Activated naive CD8-positive, alpha-beta T cell (primary cell): Measurements from ENCODE around the gene FBXO33.

Experiments used
- H3K27ac Mint-ChIP-seq: one replicate; pipeline ENCODE4 v1.8.0; 2021; ENCODE audit warnings: mixed read lengths
- H3K27me3 Mint-ChIP-seq: one replicate; pipeline ENCODE4 v1.8.0; 2021; ENCODE audit warnings: mixed read lengths
- H3K36me3 Mint-ChIP-seq: one replicate; pipeline ENCODE4 v1.8.0; 2021; ENCODE audit warnings: mixed read lengths
- H3K4me1 Mint-ChIP-seq: one replicate; pipeline ENCODE4 v1.8.0; 2021; ENCODE audit warnings: low read depth, mixed read lengths
- H3K4me3 Mint-ChIP-seq: one replicate; pipeline ENCODE4 v1.8.0; 2021; ENCODE audit warnings: mild to moderate bottlenecking, mixed read lengths
- H3K9me3 Mint-ChIP-seq: one replicate; pipeline ENCODE4 v1.8.0; 2021; ENCODE audit warnings: low read depth, mixed read lengths

Gene FBXO33

DNA sequence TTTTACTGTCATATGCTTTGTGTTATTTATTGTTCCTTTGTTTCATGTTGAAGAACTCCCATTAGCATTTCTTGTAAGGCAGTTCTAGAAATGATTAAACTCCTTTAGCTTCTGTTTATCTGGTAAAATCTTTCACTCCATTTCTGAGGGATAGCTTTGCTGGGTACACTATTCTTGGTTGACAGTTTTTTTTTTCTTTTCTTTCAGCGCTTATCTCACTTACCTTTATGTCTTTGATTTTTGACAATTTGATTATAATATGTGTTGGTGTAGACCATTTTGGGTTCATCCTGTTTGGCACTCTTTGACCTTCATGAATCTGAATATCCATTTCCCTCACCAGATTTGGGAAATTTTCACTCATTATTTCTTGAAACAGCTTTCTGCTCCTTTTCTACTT, 16.2 kb downstream of the FBXO33 start:
- Mint-ChIP-seq H3K9me3 (peaks cover 6% of the 10 kb centered on the region), H3K36me3 (peaks cover 31% of the 10 kb centered on the region), H3K27ac (no peak overlapping the region), H3K4me1 (peaks cover 20% of the 10 kb centered on the region), H3K27me3 (no peaks in the 10 kb centered on the region), H3K4me3 (no peak overlapping the region)

DNA sequence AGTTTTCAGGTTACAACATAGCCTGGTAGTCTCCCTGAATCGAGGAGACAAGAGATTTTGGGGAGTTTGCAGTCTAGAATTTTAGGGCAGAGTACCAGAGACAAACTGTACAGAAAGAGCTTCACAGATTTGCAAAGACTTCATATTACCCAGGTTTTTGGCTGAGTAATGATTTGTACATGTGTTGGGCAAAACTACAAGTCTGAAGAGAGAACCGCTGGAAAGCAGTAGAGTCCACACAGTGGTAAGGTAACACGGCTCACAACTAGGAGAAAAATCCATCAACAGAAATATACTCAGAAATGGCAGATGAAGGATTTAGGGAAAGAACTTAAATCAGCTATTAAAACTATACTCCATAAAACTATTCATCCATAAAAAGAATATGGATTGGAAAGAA, 25.7 kb downstream of the FBXO33 start:
- Mint-ChIP-seq H3K4me1 (peaks cover 31% of the 10 kb centered on the region), H3K9me3 (peaks cover 12% of the 10 kb centered on the region), H3K36me3 (peaks cover 20% of the 10 kb centered on the region), H3K27ac (peak overlapping the region; percentile 18), H3K4me3 (no peak overlapping the region), H3K27me3 (no peaks in the 10 kb centered on the region)

DNA sequence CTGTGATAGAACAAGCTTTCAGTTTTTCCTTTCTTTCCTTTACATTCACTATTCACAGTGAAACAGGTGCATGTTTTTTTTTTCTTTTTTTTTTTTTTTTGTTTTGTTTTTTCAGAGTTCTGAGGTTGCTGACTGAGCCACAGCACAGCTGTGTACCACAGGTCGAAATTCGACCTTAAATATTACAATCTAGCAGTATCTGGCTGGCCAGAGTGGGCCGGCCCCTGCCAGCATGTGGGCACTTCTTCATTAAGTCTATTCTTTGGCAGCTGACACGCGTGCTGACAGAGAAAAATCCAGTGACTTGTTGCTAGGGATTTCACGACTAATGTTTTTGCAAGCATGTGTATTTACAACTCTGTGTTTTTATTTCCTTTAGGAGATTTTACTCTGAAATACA, 33.9 kb downstream of the FBXO33 start:
- Mint-ChIP-seq H3K4me1 (peaks cover 7% of the 10 kb centered on the region), H3K27ac (no peak overlapping the region), H3K36me3 (peaks cover 5% of the 10 kb centered on the region), H3K27me3 (no peaks in the 10 kb centered on the region), H3K9me3 (no peaks in the 10 kb centered on the region), H3K4me3 (no peak overlapping the region)

DNA sequence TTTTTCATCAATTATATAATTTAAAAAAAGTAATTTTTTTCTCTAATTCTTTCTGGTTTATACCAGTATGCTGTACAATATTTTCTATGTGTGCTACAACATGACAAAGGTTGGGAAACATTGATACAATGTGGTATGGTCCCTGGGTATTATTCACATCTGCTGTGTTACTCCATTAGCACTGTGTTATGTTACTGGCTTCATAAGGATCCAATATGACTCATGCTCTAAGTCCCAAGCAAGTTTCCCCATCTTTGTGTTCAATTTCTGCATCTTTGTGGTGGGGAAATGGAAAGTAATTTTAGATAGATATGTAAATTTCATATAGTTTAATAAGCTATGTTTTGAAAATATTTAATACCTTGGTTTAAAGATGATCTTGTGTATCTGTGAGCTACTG, 35.8 kb downstream of the FBXO33 start:
- Mint-ChIP-seq H3K27me3 (no peaks in the 10 kb centered on the region), H3K4me3 (no peak overlapping the region), H3K9me3 (no peaks in the 10 kb centered on the region), H3K4me1 (peaks cover 4% of the 10 kb centered on the region), H3K27ac (peak overlapping the region; percentile 42), H3K36me3 (peaks cover 5% of the 10 kb centered on the region)

DNA sequence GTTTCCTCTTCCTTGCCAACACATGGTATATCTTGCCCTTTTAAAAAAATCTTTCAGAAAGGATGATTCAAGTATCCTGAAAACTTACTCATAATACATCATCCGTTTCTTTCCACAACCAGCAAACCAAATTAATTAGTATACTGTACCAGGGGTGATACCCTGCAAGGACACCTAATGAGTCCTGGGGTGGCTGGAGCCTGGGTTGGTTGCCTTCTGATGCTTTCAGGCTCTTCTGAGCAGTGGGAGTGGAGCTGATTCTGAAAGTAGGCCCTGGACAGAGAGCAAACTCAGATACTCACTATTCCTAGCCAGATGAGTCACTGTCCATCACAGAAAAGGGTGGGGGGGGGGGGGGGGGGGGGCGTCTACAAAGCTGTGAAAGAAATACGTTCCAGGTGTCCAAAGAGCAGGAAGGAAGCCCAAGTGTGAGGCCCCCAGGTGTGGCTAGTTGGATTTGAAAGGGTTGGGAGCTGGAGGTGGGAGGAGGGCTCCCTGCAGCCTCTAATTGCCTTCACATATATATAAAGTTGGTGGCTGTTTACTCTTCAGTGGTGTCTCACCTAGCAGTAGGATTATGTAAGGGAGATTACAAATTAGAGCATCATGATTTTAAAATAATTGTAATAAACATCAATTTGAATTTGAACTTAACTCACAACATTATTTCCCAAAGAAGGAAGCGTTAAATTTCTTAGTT, 36.5 kb downstream of the FBXO33 start:
- no peak overlapping the region for H3K4me3 Mint-ChIP-seq

DNA sequence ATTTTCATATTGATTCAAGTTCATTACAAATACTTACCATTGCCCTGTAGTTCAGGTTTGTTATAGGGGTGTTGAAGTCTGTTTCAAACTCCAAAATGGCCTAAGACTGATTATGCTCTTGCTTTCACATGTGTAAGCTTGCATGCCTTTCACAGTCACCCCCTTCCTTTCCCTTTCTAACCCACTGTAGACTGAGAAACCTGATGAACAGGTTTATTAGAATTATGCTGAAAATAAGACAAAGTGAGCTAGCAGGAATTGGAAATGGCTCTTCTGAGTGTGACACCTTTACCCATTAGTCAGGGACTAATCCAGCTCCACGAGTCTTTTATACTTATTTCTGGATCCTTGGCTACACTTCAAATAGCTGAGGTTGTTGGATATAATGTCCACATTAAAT, 38.9 kb downstream of the FBXO33 start:
- Mint-ChIP-seq H3K4me3 (no peak overlapping the region), H3K4me1 (peaks cover 4% of the 10 kb centered on the region), H3K27ac (no peak overlapping the region), H3K27me3 (no peaks in the 10 kb centered on the region), H3K9me3 (no peaks in the 10 kb centered on the region), H3K36me3 (peaks cover 8% of the 10 kb centered on the region)

More for the DNA sequence above, 36.5 kb downstream of the FBXO33 start:
- H3K36me3 Mint-ChIP-seq: peaks cover 5% of the 10 kb centered on the region
- peaks cover 4% of the 10 kb centered on the region for H3K4me1 Mint-ChIP-seq
- no peaks in the 10 kb centered on the region for H3K27me3 Mint-ChIP-seq
- H3K9me3 Mint-ChIP-seq: no peaks in the 10 kb centered on the region
- H3K27ac Mint-ChIP-seq: peak overlapping the region; percentile 75

DNA sequence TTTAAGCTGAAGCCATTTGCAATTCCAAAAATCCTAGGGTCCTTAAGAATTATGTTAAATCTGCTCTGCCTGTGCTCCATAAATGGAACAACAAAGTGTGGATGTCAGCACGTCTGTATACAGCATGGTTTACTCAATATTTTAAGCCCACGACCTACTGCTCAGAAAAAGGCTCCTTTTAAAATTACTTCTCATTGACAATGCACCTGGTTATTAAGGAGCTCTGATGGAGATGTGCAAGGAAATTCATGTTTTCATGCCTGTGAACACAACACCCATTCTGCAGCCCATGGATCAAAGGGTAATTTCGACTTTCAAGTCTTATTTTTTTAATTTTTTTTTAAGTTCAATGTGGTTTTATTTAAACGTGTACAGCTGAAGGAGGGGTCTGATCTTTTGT, 48.1 kb downstream of the FBXO33 start:
- H3K9me3 Mint-ChIP-seq: no peaks in the 10 kb centered on the region
- H3K4me3 Mint-ChIP-seq: no peak overlapping the region
- no peaks in the 10 kb centered on the region for H3K27me3 Mint-ChIP-seq
- H3K4me1 Mint-ChIP-seq: peaks cover 29% of the 10 kb centered on the region
- H3K36me3 Mint-ChIP-seq: peaks cover 15% of the 10 kb centered on the region
- H3K27ac Mint-ChIP-seq: no peak overlapping the region

DNA sequence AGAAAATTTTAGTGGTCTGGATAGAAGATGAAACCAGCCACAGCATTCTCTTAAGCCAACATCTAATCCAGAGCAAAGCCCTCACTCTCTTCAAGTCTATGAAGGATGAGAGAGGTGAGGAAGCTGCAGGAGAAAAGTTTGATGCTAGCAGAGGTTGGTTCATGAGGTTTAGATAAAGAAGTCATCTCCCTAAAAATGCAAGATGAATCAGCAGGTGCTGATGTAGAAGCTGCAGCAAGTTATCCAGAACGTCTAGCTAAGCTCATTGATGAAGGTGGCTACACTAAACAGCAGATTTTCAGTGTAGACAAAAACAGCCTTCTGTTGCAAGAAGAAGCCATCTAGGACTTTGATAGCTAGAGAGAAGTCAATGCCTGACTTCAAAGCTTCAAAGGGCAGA, 48.5 kb downstream of the FBXO33 start:
- Mint-ChIP-seq H3K27ac (peak overlapping the region; percentile 59), H3K36me3 (peaks cover 15% of the 10 kb centered on the region), H3K4me3 (no peak overlapping the region), H3K9me3 (no peaks in the 10 kb centered on the region), H3K4me1 (peaks cover 29% of the 10 kb centered on the region), H3K27me3 (no peaks in the 10 kb centered on the region)

DNA sequence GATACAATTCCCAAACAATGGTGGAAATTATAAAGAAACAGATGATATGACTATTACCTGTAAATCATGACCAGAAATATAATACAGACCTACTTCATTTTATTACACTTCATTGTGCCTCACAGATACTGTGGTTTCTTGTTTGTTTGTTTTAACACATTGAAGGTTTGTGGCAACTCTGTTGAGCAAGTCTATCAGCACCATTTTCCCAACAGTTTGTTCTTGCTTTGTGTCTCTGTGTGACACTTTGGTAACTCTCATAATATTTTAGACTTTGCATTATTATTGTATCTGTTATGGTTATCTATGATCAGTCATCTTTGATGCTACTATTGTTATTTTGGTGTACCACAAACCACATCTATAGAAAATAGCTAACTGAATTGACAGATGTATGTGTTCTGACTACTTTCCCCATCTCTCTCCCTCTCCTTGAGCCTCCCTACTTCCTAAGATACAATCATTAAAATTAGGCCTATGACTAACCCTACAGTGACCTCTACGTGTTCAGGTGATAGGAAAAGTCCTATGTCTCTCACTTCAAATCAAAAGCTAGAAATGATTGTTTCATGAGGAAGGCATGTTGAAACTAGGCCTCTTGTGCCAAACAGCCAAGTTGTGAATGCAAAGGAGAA, 49.1 kb downstream of the FBXO33 start:
- Mint-ChIP-seq H3K27ac (peak overlapping the region; percentile 59), H3K27me3 (no peaks in the 10 kb centered on the region), H3K4me3 (peak overlapping the region; percentile 0), H3K9me3 (no peaks in the 10 kb centered on the region), H3K36me3 (peaks cover 11% of the 10 kb centered on the region), H3K4me1 (peaks cover 29% of the 10 kb centered on the region)

DNA sequence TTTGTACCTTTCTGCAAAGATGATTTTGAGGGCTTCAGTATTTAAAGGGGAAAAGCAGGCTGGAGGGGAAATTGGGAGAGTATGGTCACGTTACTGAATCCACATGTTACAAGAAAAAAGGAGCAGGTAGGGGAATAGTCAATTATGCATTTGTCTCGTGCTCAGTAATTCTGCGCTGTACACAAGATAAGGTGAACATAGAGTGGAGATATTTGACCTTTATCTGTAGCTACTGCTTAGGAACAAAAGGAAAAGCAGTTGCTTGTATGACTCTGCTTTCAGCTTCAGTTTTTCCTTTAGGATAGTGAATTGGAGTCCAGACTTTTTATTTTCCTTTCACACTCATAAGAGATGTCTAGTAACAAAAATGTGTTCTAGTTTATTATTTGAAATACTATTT, 49.8 kb downstream of the FBXO33 start:
- H3K9me3 Mint-ChIP-seq: no peaks in the 10 kb centered on the region
- no peak overlapping the region for H3K27ac Mint-ChIP-seq
- H3K36me3 Mint-ChIP-seq: peaks cover 10% of the 10 kb centered on the region
- H3K4me1 Mint-ChIP-seq: peaks cover 29% of the 10 kb centered on the region
- no peaks in the 10 kb centered on the region for H3K27me3 Mint-ChIP-seq
- no peak overlapping the region for H3K4me3 Mint-ChIP-seq

DNA sequence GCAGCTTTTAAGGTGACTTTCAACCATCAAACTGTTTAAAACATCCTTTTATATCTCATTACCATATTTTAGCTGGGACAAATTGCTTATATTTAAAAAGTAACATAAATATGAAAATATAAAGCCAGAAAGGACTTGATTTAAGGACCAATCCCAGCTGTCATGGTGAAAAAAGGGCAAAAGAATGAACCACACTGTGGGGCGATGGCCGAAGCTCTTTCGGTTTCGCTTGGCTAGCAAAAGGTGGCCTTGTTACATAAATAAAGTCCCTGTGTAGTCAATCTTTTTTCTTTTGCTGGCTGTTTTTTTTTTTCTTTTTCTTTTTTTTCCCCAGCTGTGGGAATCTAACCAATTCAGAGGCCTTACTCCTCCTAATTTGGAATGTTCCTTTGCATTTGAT, 50.9 kb downstream of the FBXO33 start:
- Mint-ChIP-seq H3K4me3 (no peak overlapping the region), H3K36me3 (peaks cover 4% of the 10 kb centered on the region), H3K27me3 (no peaks in the 10 kb centered on the region), H3K4me1 (peaks cover 37% of the 10 kb centered on the region), H3K9me3 (no peaks in the 10 kb centered on the region), H3K27ac (no peak overlapping the region)

DNA sequence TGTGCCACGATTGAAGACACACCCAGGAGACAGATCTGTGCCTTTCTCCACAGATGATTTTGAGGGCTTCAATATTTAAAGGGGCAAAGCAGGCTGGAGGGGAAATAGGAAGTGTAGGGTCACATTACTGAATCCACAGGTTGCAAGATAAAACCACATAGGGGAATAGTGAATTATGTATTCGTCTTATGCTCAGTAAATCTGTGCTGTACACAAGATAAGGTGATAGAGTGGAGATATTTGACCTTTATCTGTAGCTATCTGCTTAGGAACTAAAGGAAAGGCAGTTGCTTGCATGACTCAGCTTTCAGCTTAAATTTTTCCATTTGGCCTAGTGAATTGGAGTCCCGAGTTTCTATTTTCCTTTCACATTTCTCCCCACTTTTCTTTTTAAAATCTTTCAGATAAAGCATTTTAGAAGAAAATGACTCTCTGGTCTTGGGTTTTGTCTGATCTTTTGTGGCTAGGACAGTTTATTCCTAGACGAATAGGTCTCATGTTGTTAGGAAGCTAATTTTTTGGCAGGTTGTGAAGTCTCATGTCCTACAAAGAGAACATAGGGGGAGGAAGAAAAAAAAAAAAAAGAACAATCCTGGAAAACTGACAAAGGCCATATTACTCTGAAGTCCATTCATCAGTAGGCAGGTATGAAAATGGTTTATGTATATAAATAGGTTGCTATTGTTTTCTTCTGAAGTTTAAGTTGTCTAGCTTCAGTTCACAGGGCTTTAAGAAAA, 55.4 kb downstream of the FBXO33 start:
- Mint-ChIP-seq H3K27me3 (no peaks in the 10 kb centered on the region), H3K4me1 (peaks cover 15% of the 10 kb centered on the region), H3K27ac (peak overlapping the region; percentile 42), H3K36me3 (peaks cover 9% of the 10 kb centered on the region), H3K9me3 (no peaks in the 10 kb centered on the region), H3K4me3 (peak overlapping the region; percentile 4)

DNA sequence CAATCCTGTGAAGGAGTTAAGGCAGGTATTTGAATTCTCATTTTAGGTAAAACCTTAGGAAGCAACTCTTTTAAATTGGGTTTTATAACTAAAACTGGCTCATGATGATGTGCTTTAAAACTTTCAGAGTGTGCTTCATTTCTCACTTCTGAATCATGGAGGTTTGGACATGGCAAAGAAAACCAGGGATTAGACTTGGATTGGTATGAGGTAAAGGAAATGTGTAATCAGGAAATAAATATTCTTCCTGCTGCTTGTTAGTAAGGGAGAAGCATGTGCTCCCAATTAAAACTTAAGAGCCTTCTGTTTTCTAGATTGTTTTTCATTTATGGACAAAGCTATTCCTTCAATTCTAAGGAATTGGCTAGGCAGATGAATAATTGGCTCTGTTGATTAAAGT, 57.4 kb downstream of the FBXO33 start:
- Mint-ChIP-seq H3K27me3 (no peaks in the 10 kb centered on the region), H3K9me3 (no peaks in the 10 kb centered on the region), H3K27ac (no peak overlapping the region), H3K4me1 (peaks cover 15% of the 10 kb centered on the region), H3K36me3 (peaks cover 17% of the 10 kb centered on the region), H3K4me3 (no peak overlapping the region)

DNA sequence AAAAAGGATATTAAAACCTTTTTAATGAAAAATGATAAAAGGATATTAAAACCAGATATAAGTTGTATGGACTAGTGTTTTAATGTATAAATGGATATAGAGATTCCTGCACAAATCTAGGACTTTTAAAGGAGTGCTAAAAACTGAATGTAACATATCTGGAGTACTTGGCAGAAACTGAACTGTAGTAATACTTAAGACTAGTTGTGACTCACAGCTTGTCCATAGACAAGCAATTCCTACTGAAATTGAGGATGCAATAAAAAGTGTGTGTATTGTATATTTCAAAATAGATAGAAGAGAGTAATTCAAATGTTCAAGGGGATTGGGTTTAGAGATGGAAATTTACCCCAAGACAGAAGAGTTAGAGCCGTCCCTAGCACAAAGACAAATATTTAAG, 59.6 kb downstream of the FBXO33 start:
- H3K4me3 Mint-ChIP-seq: no peak overlapping the region
- H3K4me1 Mint-ChIP-seq: peaks cover 15% of the 10 kb centered on the region
- H3K36me3 Mint-ChIP-seq: peaks cover 17% of the 10 kb centered on the region
- no peak overlapping the region for H3K27ac Mint-ChIP-seq
- no peaks in the 10 kb centered on the region for H3K9me3 Mint-ChIP-seq
- no peaks in the 10 kb centered on the region for H3K27me3 Mint-ChIP-seq

DNA sequence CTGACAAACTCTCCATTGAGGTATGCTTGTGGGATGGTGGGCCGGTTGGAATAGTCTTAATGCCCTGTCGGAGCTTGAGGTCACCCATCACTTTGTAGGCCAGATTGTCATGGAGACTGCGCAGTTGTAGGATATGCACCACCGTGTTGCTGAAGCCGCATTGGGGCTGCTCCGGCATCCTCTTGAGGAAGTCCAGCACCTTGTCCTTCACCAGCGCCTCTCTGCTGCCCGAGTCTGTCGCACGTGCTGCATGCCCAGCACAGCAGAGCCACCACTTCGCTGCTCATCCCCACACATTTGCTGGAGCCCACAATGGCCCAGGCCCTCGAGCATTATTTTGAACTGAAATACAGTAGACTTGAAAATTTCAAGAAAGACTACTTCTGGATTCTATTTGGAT, 61.8 kb downstream of the FBXO33 start:
- H3K27ac Mint-ChIP-seq: no peak overlapping the region
- no peaks in the 10 kb centered on the region for H3K9me3 Mint-ChIP-seq
- H3K4me1 Mint-ChIP-seq: peaks cover 4% of the 10 kb centered on the region
- no peak overlapping the region for H3K4me3 Mint-ChIP-seq
- peaks cover 17% of the 10 kb centered on the region for H3K36me3 Mint-ChIP-seq
- no peaks in the 10 kb centered on the region for H3K27me3 Mint-ChIP-seq
